GM18858 (cell line): ENCODE data around the gene ELP5.

Source experiments
- ATAC-seq: cut with Tn5 transposase; IDR thresholded peaks from one replicate; pipeline ENCODE4 v1.9.1; 2021; ENCODE audit not compliant: unreplicated experiment

Gene ELP5, protein sequence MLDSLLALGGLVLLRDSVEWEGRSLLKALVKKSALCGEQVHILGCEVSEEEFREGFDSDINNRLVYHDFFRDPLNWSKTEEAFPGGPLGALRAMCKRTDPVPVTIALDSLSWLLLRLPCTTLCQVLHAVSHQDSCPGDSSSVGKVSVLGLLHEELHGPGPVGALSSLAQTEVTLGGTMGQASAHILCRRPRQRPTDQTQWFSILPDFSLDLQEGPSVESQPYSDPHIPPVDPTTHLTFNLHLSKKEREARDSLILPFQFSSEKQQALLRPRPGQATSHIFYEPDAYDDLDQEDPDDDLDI

DNA sequence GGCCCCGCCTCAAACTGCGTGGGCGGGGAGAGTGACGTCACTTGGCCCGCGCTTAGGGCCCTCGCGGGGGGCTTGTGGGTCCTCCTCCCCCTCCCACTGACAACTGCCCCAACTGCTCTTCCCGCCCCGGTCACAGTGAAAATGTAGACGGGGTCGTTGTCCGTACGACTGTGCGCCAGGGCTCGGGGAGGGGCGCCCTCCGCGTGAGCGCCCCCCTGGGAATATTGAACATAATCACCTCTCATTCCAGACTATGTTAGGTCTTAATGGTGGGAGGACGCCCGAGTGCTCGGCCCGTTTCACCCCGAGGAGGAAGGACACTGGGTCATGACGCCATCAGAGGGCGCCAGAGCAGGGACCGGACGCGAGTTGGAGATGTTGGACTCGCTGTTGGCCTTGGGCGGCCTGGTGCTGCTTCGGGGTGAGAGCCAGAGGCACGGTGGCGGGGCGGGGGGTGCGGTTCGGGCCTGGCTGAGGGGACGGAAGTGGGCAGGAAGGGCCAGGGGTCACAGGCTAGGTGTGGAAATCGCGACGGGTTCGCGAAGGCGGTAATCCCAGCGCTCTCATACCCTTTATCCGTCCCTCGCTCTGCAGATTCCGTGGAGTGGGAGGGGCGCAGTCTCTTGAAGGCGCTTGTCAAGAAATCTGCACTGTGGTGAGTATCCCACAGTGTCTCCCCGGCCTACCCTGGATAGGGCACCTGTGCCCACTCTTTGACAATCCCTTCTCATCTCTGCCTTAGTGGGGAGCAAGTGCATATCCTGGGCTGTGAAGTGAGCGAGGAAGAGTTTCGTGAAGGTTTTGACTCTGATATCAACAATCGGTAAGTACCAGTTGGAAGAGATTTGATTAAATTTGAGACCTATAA lies at the start of gene ELP5:
Gene ELP5, plus strand, starts transcription at position 40 of the 868 bp plus-strand sequence. Its CDS starts 336 bp downstream, at position 376.
- ATAC-seq, result peak; percentile 40

DNA sequence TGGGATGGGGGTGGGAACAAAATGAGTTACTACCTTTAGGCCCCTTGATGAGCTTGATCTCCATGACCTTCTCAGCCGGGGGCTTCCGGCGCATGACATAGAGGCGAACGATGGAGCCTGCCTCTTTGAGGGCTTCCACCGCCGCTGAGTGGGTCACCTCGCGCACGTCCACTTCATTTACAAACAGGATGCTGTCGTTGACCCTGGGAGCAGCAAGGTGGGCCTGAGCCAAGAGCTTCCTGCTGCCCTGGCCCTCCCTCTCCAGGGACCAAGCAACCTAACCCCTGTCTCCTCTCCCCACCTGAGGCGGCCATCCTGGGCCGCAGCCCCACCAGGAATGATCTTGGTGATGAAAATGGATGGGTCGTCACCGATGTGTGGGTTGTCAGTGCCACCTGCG lies 48.6 kb upstream of the ELP5 start:
- ATAC-seq, result no peak

GRCh38 chr17:7204336-7204735 lies 47.7 kb upstream of the ELP5 start:
- ATAC-seq, result no peak

DNA sequence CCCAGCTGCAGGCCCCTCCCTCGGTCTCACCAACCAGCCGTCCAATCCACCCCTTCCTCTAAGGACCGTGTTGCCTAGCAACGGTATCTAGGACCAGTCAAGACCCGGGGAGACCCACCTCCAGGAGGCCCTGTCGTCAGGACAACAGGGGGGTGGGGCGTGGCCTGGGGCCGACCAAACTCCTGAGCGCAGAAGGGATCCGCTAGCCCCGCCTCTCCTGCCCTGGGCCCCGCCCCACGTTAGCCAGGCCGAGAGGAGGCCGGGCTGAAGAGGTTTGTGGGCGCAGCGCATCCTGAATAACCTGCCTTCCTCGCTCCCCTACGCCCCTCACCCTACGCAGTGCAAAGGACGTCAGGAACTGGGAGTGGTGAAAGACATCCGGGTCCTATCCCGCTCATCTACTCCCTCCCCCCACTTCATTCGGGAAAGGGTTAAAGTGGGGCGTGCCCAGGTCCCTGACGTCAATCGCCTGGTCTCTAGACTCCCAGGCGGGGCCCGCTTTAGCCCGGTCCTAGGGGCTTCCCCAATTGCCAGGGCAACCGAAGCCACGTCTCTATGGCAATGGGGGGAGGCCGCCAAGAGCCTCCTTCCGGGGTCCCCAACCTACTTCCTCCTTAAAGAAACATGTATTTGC lies 47.1 kb upstream of the ELP5 start:
- peak; percentile 61 for ATAC-seq

- no peak for ATAC-seq
Measured at GRCh38 chr17:7205561-7205960, 46.5 kb upstream of the ELP5 start.

GRCh38 chr17:7207120-7208001 lies 44.7 kb upstream of the ELP5 start:
- ATAC-seq, result no peak

DNA sequence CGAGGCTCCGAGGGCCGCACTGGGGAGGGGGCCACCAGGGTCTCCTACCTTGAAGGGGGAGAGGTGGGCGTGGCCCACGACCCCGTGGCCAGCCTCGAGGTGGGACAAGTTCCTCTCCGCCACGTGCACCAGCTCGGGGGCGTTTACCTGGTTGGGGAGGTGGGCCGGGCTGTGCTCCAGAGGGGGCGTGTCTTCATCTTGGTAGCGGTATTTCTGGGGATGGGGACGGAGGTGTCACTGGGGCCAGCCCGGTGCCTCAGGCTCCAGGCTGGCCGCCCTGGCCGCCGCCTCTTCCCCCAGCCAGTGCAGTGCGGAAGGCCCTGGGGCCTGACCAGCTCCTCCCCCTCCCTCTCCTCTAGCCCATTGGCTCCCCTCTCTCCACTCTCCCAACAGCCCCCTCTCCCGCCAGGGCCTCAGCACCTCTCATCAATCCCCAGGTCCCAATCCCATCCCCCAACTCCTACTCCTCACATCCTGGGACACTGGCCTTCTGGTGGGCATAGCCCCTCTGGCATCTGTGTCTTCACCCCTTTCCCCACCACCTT lies 43.9 kb upstream of the ELP5 start:
- no peak for ATAC-seq

GRCh38 chr17:7208754-7209460 lies 43.1 kb upstream of the ELP5 start:
- ATAC-seq, result no peak

- no peak for ATAC-seq
Measured at GRCh38 chr17:7211491-7212273, 40.3 kb upstream of the ELP5 start.

- no peak for ATAC-seq
Measured at GRCh38 chr17:7213895-7214299, 38.1 kb upstream of the ELP5 start.

GRCh38 chr17:7214300-7215135 lies 37.5 kb upstream of the ELP5 start:
- peak; percentile 61 for ATAC-seq

GRCh38 chr17:7215136-7215638 lies 36.8 kb upstream of the ELP5 start:
- no peak for ATAC-seq

DNA sequence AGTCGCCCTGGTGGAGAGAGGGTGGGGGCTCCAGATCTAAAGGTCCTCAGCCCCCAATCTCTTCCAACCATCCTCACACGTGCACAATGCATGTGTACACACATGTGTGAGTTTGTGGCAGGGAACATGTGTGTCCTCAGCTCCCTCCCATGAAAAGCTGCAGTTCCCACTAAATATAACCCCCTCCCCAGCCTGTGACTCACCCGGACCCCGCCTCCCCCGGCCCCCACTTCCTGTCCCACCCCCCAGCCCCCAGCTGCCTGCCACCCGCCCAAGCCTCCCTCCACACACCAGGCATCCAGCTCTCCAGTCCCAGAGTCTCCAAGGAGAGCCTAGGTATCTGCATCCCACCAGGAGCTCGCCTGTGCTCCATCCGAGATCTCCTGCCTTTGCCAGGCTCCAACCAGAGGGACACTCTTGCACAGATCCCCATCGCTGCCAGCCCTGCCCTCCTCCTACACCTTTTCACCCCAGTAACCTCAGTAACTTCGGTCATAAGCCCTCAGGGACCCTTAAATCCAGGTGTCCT lies 36.3 kb upstream of the ELP5 start:
- ATAC-seq, result no peak

GRCh38 chr17:7216242-7217112 lies 35.5 kb upstream of the ELP5 start:
- ATAC-seq, result no peak

- ATAC-seq, result no peak
Measured at GRCh38 chr17:7217113-7217987, 34.7 kb upstream of the ELP5 start.

DNA sequence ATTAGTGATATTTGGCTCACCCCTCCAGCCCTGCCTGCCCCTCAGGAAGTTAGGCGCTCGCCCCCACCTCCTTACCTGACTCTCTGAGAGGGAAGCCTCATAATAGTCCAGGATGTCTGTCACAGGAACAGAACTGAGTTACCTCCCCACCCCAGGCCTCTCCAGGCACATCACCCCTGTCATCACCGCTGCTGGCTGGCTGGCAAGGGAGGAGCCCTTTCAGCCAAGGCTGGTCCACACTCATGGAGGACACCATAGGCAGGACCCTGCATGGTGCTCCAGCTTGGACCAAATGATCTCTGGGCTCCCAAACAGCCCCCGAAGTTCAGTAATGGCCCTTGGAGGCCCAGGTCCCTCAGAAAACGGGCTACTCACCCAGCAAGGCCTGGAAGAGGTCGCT lies 33.8 kb upstream of the ELP5 start:
- no peak for ATAC-seq
